Measurements from ENCODE around the gene CNBD2. TPM values are rescaled to one million over a fixed set of nuclear protein-coding genes. Genes with fewer than 3 reads are reported as not detected.

Gene CNBD2
- polyA plus RNA-seq, 3 donors: 8.0 to 11.3 (median 9.3) TPM

GRCh38 chr20:35952480-35953386 lies 15.7 kb upstream of the CNBD2 start:
- Histone ChIP-seq H3K36me3 (replicated peaks in 1 of 2; ENCODE audit: control insufficient read depth in 1 of 2, insufficient read depth in 2 of 2, low read length in 2 of 2) (peaks cover 17% of the 10 kb centered on the region in 2 donors), H3K27ac (ENCODE audit: low read depth in 1 of 2, low read length in 2 of 2) (peak overlapping the region; percentile 96 to 99), H3K9ac (ENCODE audit: insufficient read depth, low read length, poor library complexity, severe bottlenecking) (peak overlapping the region; percentile 99), H2AFZ (ENCODE audit: insufficient read depth, low read depth, low read length, poor library complexity, severe bottlenecking) (peak overlapping the region; percentile 88), H3K4me1 (ENCODE audit: control insufficient read depth in 1 of 2, insufficient read depth in 2 of 2, low read length in 2 of 2) (peaks cover 22 to 29% of the 10 kb centered on the region in 2 donors), H3K79me2 (ENCODE audit: insufficient read depth, low read length) (peaks cover 31% of the 10 kb centered on the region), H3K9me3 (replicated peaks in 1 of 2; ENCODE audit: control insufficient read depth in 1 of 2, insufficient read depth in 1 of 2, low read length in 2 of 2) (no peaks in the 10 kb centered on the region), H3K4me3 (replicated peaks in 1 of 3; ENCODE audit: low read depth in 2 of 3, low read length in 3 of 3) (peak overlapping the region; percentile 82 to 94 (median 94)), H3K4me2 (replicated peaks; ENCODE audit: extremely low read depth, low read length, poor library complexity, severe bottlenecking) (peak overlapping the region; percentile 99), H4K20me1 (ENCODE audit: insufficient read depth, low read length) (peaks cover 24% of the 10 kb centered on the region), H3K27me3 (ENCODE audit: control insufficient read depth in 2 of 2, insufficient read depth in 2 of 2, low read length in 2 of 2) (no peaks in the 10 kb centered on the region)
- TF ChIP-seq, protein P1, sequence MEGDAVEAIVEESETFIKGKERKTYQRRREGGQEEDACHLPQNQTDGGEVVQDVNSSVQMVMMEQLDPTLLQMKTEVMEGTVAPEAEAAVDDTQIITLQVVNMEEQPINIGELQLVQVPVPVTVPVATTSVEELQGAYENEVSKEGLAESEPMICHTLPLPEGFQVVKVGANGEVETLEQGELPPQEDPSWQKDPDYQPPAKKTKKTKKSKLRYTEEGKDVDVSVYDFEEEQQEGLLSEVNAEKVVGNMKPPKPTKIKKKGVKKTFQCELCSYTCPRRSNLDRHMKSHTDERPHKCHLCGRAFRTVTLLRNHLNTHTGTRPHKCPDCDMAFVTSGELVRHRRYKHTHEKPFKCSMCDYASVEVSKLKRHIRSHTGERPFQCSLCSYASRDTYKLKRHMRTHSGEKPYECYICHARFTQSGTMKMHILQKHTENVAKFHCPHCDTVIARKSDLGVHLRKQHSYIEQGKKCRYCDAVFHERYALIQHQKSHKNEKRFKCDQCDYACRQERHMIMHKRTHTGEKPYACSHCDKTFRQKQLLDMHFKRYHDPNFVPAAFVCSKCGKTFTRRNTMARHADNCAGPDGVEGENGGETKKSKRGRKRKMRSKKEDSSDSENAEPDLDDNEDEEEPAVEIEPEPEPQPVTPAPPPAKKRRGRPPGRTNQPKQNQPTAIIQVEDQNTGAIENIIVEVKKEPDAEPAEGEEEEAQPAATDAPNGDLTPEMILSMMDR (IDR thresholded peaks at IDR 0.05): no peak
- Mint-ChIP-seq H3K4me3 (peak overlapping the region; percentile 97 to 100), H3K27ac (peak overlapping the region; percentile 96 to 99 (median 98)), H3K27me3 (ENCODE audit: low read depth in 3 of 3) (no peaks in the 10 kb centered on the region), H3K36me3 (peaks cover 14% of the 10 kb centered on the region in 2 donors), H3K9me3 (no peaks in the 10 kb centered on the region), H3K4me1 (peaks cover 21% of the 10 kb centered on the region)
- intact Hi-C loops (cut with micrococcal nuclease): loop anchor here in 1 of 2 donors (10.0 kb wide), 1 partner anchor 112 kb away; no protein-coding TSS in a partner anchor
- peak; percentile 58 to 68 (median 64) for DNase-seq
- WGBS (ENCODE audit: insufficient coverage): no CpG with 5 or more reads among the region's 6 CpGs

GRCh38 chr20:35953387-35954199 lies 14.8 kb upstream of the CNBD2 start:
- H2AFZ ChIP-seq (ENCODE audit: insufficient read depth, low read depth, low read length, poor library complexity, severe bottlenecking): peak overlapping the region; percentile 88
- H3K27ac ChIP-seq (ENCODE audit: low read depth in 1 of 2, low read length in 2 of 2): peak overlapping the region; percentile 96 to 99
- H3K4me2 ChIP-seq (replicated peaks; ENCODE audit: extremely low read depth, low read length, poor library complexity, severe bottlenecking): peak overlapping the region; percentile 99
- H3K9ac ChIP-seq (ENCODE audit: insufficient read depth, low read length, poor library complexity, severe bottlenecking): peak overlapping the region; percentile 99
- H3K4me1 ChIP-seq (ENCODE audit: control insufficient read depth in 1 of 2, insufficient read depth in 2 of 2, low read length in 2 of 2): peaks cover 22 to 29% of the 10 kb centered on the region in 2 donors
- no peaks in the 10 kb centered on the region for H3K27me3 ChIP-seq (ENCODE audit: control insufficient read depth in 2 of 2, insufficient read depth in 2 of 2, low read length in 2 of 2)
- peaks cover 31% of the 10 kb centered on the region for H3K79me2 ChIP-seq (ENCODE audit: insufficient read depth, low read length)
- peak; percentile 29 to 49 (median 31) for DNase-seq
- intact Hi-C loops (cut with micrococcal nuclease): loop anchor here in 1 of 2 donors (10.0 kb wide), 1 partner anchor 111 kb away; no protein-coding TSS in a partner anchor
- peak overlapping the region; percentile 82 to 94 (median 94) for H3K4me3 ChIP-seq (replicated peaks in 1 of 3; ENCODE audit: low read depth in 2 of 3, low read length in 3 of 3)
- H3K9me3 ChIP-seq (replicated peaks in 1 of 2; ENCODE audit: control insufficient read depth in 1 of 2, insufficient read depth in 1 of 2, low read length in 2 of 2): no peaks in the 10 kb centered on the region
- peaks cover 24% of the 10 kb centered on the region for H4K20me1 ChIP-seq (ENCODE audit: insufficient read depth, low read length)
- no peaks in the 10 kb centered on the region for H3K9me3 Mint-ChIP-seq
- TF ChIP-seq, protein P1 (IDR thresholded peaks at IDR 0.05): no peak
- no peaks in the 10 kb centered on the region for H3K27me3 Mint-ChIP-seq (ENCODE audit: low read depth in 3 of 3)
- H3K36me3 Mint-ChIP-seq: peaks cover 5% of the 10 kb centered on the region in 2 donors
- peak overlapping the region; percentile 97 to 100 for H3K4me3 Mint-ChIP-seq
- peaks cover 21% of the 10 kb centered on the region for H3K4me1 Mint-ChIP-seq
- peak overlapping the region; percentile 96 to 99 (median 98) for H3K27ac Mint-ChIP-seq
- peaks cover 8% of the 10 kb centered on the region in 2 donors for H3K36me3 ChIP-seq (replicated peaks in 1 of 2; ENCODE audit: control insufficient read depth in 1 of 2, insufficient read depth in 2 of 2, low read length in 2 of 2)
- 1% methylated on average over 64 of the region's 65 CpGs for WGBS (ENCODE audit: insufficient coverage)

Measured in CD14-positive monocyte (primary cell).